GM10847 (cell line): ENCODE measurements around the gene DDOST.

Experiments
- POLR2A ChIP-seq: IDR thresholded peaks from 2 replicates; pipeline ENCODE4 v1.6.1; 2011; ENCODE audit not compliant: insufficient read length; ENCODE audit errors: extremely low read depth

Gene DDOST

GRCh38 chr1:20626098-20626427 lies 35.1 kb downstream of the DDOST start:
- no peak for TF ChIP-seq POLR2A

GRCh38 chr1:20625176-20626097 lies 35.7 kb downstream of the DDOST start:
- TF ChIP-seq POLR2A = no peak

- no peak for TF ChIP-seq POLR2A
These were observed 36.5 kb downstream of the DDOST start for GRCh38 chr1:20624709-20625108.

GRCh38 chr1:20621012-20621411 lies 40.2 kb downstream of the DDOST start:
- TF ChIP-seq POLR2A = no peak

- no peak for TF ChIP-seq POLR2A
These were observed 41.2 kb downstream of the DDOST start for GRCh38 chr1:20619999-20620398.

- no peak for TF ChIP-seq POLR2A
These were observed 42.6 kb downstream of the DDOST start for GRCh38 chr1:20618550-20618949.

GRCh38 chr1:20616847-20617487 lies 44.2 kb downstream of the DDOST start:
- TF ChIP-seq POLR2A = no peak

GRCh38 chr1:20615946-20616846 lies 45.0 kb downstream of the DDOST start:
- TF ChIP-seq POLR2A = no peak

GRCh38 chr1:20614131-20614579 lies 47.0 kb downstream of the DDOST start:
- no peak for TF ChIP-seq POLR2A

- no peak for TF ChIP-seq POLR2A
These were observed 48.9 kb downstream of the DDOST start for GRCh38 chr1:20612221-20612746.

GRCh38 chr1:20611652-20612051 lies 49.5 kb downstream of the DDOST start:
- TF ChIP-seq POLR2A = no peak

- no peak for TF ChIP-seq POLR2A
These were observed 50.2 kb downstream of the DDOST start for GRCh38 chr1:20610970-20611369.

- no peak for TF ChIP-seq POLR2A
These were observed 51.6 kb downstream of the DDOST start for GRCh38 chr1:20609541-20609940.

GRCh38 chr1:20604678-20605077 lies 56.5 kb downstream of the DDOST start:
- no peak for TF ChIP-seq POLR2A

- no peak for TF ChIP-seq POLR2A
These were observed 57.4 kb downstream of the DDOST start for GRCh38 chr1:20603504-20604464.
